Measurements from ENCODE around the gene ICAM1. TPM values are rescaled to one million over a fixed set of nuclear protein-coding genes. Genes with fewer than 3 reads are reported as not detected.

The ICAM1 gene
- total RNA-seq, 1 experiment from 2014 or later: 2.3 TPM

DNA sequence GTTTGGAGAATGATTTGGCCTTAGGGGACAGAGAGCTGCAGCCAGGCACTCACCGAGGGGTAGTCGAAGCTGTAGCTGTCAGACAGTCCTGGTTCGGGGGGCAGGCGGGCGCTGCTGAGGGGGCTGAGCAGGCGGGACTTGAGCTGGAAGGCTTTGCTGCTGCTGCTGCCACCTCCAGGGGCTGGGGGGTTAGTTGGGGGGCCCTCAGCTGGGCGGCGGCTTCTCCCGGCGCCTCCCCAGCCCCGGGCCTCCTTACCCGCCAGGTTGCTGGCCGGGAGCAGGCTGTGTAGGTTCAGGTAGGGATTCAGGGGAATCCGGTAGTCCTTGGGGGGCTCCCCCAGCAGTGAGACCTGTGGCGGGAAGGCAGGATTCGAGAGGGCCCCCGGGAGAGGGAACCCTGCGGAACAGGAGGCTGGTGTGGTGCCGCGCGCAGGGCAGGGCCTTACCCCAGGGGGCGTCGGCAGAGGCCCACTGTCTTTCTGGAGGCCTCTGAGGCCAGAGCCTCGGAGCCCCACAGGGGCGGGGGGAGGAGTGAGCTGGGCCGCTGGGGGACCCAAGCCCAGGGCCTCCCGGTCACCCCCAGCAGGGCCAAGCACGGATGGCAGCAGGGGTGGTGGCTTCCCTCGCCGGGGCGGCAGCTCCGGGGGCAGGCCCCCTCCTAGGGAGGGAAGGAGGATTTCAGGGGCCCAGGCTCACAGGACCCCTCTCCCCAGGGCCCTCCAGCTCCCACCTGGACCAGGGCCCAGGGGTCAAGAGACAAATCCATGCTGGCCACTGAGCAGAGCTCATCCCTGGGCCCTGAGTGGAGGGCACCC is 49.9 kb downstream of the ICAM1 start:
- Mint-ChIP-seq H3K27ac (no peak overlapping the region), H3K4me1 (peaks cover 5 to 6% of the 10 kb centered on the region in 2 experiments), H3K4me3 (no peak overlapping the region), H3K27me3 (ENCODE audit: low read depth) (peaks cover 1% of the 10 kb centered on the region), H3K36me3 (ENCODE audit: insufficient read depth in 1 of 3, low read depth in 3 of 3) (peaks cover 25 to 70% (median 50%) of the 10 kb centered on the region in 3 experiments), H3K9me3 (no peaks in the 10 kb centered on the region; a peak in 1 of 5 replicates)
- H4K20me1 ChIP-seq (ENCODE audit: control insufficient read depth, insufficient read depth, insufficient read length): no peaks in the 10 kb centered on the region
- H3K27me3 ChIP-seq (ENCODE audit: insufficient read depth, low read length): no peaks in the 10 kb centered on the region
- H3K23ac ChIP-seq (ENCODE audit: insufficient read length, low read depth, low read length): no peak overlapping the region
- H4K8ac ChIP-seq (replicated peaks; ENCODE audit: insufficient read length, low read depth, low read length): no peak overlapping the region
- no peak overlapping the region for H2BK120ac ChIP-seq (ENCODE audit: low read depth, low read length, poor library complexity, severe bottlenecking)
- no peak overlapping the region for H2AFZ ChIP-seq (ENCODE audit: low read length)
- no peaks in the 10 kb centered on the region for H3K9me3 ChIP-seq (ENCODE audit: control insufficient read depth, low read depth, low read length)
- no peak overlapping the region for H3T11ph ChIP-seq (ENCODE audit: low read length)
- no peak overlapping the region for H2AK5ac ChIP-seq (ENCODE audit: insufficient read length, low read length)
- H3K4me2 ChIP-seq (ENCODE audit: insufficient read depth, insufficient read length, low read length): no peak overlapping the region
- no peak overlapping the region for H2BK12ac ChIP-seq (ENCODE audit: insufficient read length, low read depth, low read length)
- no peak overlapping the region for H4K5ac ChIP-seq (ENCODE audit: insufficient read length, low read depth, low read length)
- no peak for DNase-seq
- no peak overlapping the region for H2BK5ac ChIP-seq (ENCODE audit: insufficient read length, low read length)
- no peak overlapping the region for H3K14ac ChIP-seq (ENCODE audit: insufficient read depth, low read length)
- H3K27ac ChIP-seq (ENCODE audit: insufficient read length, low read depth, low read length): no peak overlapping the region
- WGBS (ENCODE audit: extremely low coverage, insufficient read length, low lambda C conversion rate): no CpG with 5 or more reads among the region's 32 CpGs
- H3K18ac ChIP-seq (ENCODE audit: insufficient read length, low read depth, low read length): no peak overlapping the region
- no peak overlapping the region for H2BK20ac ChIP-seq (ENCODE audit: low read depth, low read length, poor library complexity, severe bottlenecking)
- no peak overlapping the region for H4K91ac ChIP-seq (ENCODE audit: insufficient read length, low read depth, low read length)
- no peaks in the 10 kb centered on the region for H3K79me2 ChIP-seq (ENCODE audit: insufficient read depth, low read length)
- TF ChIP-seq, protein P1, sequence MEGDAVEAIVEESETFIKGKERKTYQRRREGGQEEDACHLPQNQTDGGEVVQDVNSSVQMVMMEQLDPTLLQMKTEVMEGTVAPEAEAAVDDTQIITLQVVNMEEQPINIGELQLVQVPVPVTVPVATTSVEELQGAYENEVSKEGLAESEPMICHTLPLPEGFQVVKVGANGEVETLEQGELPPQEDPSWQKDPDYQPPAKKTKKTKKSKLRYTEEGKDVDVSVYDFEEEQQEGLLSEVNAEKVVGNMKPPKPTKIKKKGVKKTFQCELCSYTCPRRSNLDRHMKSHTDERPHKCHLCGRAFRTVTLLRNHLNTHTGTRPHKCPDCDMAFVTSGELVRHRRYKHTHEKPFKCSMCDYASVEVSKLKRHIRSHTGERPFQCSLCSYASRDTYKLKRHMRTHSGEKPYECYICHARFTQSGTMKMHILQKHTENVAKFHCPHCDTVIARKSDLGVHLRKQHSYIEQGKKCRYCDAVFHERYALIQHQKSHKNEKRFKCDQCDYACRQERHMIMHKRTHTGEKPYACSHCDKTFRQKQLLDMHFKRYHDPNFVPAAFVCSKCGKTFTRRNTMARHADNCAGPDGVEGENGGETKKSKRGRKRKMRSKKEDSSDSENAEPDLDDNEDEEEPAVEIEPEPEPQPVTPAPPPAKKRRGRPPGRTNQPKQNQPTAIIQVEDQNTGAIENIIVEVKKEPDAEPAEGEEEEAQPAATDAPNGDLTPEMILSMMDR (conservative IDR thresholded peaks at IDR 0.05): no peak
- H3K23me2 ChIP-seq (ENCODE audit: insufficient read length, low read depth, low read length, poor library complexity, severe bottlenecking): no peaks in the 10 kb centered on the region
- no peaks in the 10 kb centered on the region for H3K4me1 ChIP-seq (ENCODE audit: insufficient read depth, low read length)
- H3K56ac ChIP-seq (ENCODE audit: insufficient read length, low read depth, low read length): no peak overlapping the region
- no peak overlapping the region for H3K9ac ChIP-seq (ENCODE audit: extremely low read depth, insufficient read length, low read length)
- no peak overlapping the region for H2BK15ac ChIP-seq (ENCODE audit: low read depth, low read length)
- no peaks in the 10 kb centered on the region for H3K79me1 ChIP-seq (ENCODE audit: insufficient read depth, low read depth, low read length, poor library complexity, severe bottlenecking)
- no peak overlapping the region for H3K4ac ChIP-seq (ENCODE audit: low read depth, low read length)
